ENCODE results near the gene CMA1. TPM values are rescaled to one million over a fixed set of nuclear protein-coding genes. Genes with fewer than 3 reads are reported as not detected.
"Not testable (repeated sequence)": the region's sequence is repeated elsewhere in the genome, so short reads cannot be mapped to it uniquely, and the experiment has no call there.

The CMA1 gene, protein sequence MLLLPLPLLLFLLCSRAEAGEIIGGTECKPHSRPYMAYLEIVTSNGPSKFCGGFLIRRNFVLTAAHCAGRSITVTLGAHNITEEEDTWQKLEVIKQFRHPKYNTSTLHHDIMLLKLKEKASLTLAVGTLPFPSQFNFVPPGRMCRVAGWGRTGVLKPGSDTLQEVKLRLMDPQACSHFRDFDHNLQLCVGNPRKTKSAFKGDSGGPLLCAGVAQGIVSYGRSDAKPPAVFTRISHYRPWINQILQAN
- polyA plus RNA-seq (2013, experiment 1 of 4), result not detected
- polyA plus RNA-seq (2013, experiment 2 of 4), result not detected
- polyA plus RNA-seq (2013, experiment 3 of 4), result not detected
- not detected for polyA plus RNA-seq (2013, experiment 4 of 4)

DNA sequence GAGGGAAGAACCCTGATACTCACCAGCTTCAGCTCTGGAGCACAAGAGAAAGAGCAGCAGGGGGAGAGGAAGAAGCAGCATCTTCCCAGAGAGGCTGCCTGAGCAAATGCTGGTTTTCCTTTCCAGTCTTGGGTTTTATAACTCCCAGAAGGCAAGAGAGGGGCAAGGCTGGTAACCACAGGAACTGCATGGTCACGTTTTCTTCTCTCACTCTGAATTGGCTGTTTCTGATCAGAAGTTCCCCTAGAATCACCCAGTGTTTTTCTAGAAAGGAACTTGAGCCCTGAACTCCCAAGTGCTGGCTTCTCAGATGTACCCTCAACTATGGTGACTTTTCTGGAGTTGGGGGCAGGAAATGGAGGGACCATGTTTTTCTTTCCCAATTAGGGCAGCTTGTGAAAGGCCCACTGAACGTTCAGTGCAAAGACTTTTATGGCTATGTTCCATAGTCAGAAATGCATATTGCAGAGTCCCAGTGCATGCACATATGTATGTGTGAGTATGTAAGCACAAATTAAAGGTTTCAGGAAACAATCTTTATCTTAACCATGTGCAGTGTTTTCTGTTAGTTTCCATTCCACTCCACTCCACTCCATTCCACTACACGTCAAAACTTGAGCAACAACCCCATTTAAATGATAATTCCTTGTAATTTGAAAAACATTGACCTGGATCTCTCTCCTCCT lies at the start of gene CMA1:
Gene CMA1 (minus strand): TSS at position 111 of the 686 bp plus-strand sequence. CDS start 30 bp downstream, at position 81.
- no peaks in the 10 kb centered on the region for H3K36me3 ChIP-seq (ENCODE audit: control insufficient read depth, insufficient read depth, low read length)
- no peaks in the 10 kb centered on the region for H3K4me1 ChIP-seq (ENCODE audit: control insufficient read depth, insufficient read depth, low read length)
- H3K27ac ChIP-seq (ENCODE audit: insufficient read depth, low read depth, low read length, poor library complexity, severe bottlenecking), result no peak within 1 kb of the TSS
- no peaks in the 10 kb centered on the region for H3K9me3 ChIP-seq (ENCODE audit: control insufficient read depth, low read length)
- H3K27me3 ChIP-seq (ENCODE audit: control insufficient read depth, insufficient read depth, low read length, poor library complexity, severe bottlenecking), result no peaks in the 10 kb centered on the region
- WGBS, 2 experiments, result 61 to 68% methylated on average over 3 of the region's 3 CpGs
- no peak within 1 kb of the TSS for H3K4me3 ChIP-seq (ENCODE audit: insufficient read depth, low read depth, low read length)

DNA sequence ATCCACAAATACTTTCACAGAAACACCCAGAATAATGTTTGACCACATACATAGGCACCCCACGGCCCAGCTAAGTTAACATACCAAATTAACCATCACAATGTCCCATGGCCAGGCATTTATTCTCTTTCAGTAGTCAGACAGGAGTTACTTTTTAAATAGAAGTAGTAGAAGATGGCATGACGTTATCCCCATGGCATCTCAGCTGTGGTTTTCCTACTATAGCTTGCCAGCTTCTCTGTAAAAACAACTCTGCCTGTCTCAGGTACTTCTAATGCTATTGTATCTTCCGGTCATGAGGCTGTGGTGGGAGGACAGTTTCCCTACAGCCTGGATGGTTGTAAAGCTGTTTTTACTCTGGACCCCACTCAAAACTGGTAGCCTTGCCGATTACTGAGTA lies 48.7 kb upstream of the CMA1 start:
- Histone ChIP-seq H3K4me3 (ENCODE audit: insufficient read depth, low read depth, low read length) (no peak overlapping the region), H3K4me1 (ENCODE audit: control insufficient read depth, insufficient read depth, low read length) (no peaks in the 10 kb centered on the region), H3K36me3 (ENCODE audit: control insufficient read depth, insufficient read depth, low read length) (no peaks in the 10 kb centered on the region), H3K27me3 (ENCODE audit: control insufficient read depth, insufficient read depth, low read length, poor library complexity, severe bottlenecking) (no peaks in the 10 kb centered on the region), H3K9me3 (ENCODE audit: control insufficient read depth, low read length) (peaks cover 3% of the 10 kb centered on the region), H3K27ac (ENCODE audit: insufficient read depth, low read depth, low read length, poor library complexity, severe bottlenecking) (no peak overlapping the region)
- WGBS, 2 experiments, result 88 to 91% methylated on average over 4 of the region's 4 CpGs

DNA sequence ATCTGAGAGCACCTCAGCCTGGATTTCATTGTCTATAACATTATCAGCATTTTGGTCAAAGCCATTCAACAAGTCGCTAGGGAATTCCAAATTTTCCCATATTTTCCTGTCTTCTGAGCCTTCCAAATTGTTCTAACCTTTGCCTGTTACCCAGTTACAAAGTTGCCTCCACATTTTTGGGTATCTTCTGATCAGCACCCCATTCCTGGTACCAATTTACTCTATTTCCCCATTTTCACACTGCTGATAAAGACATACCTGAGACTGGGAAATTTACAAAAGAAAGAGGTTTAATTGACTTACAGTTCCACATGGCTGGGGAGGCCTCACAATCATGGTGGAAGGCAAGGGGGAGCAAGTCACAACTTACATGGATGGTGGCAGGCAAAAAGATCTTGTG lies 41.0 kb upstream of the CMA1 start:
- not testable (repeated sequence) for H3K27ac ChIP-seq (ENCODE audit: insufficient read depth, low read depth, low read length, poor library complexity, severe bottlenecking); H3K9me3 ChIP-seq (ENCODE audit: control insufficient read depth, low read length); H3K4me3 ChIP-seq (ENCODE audit: insufficient read depth, low read depth, low read length); H3K4me1 ChIP-seq (ENCODE audit: control insufficient read depth, insufficient read depth, low read length); H3K36me3 ChIP-seq (ENCODE audit: control insufficient read depth, insufficient read depth, low read length); H3K27me3 ChIP-seq (ENCODE audit: control insufficient read depth, insufficient read depth, low read length, poor library complexity, severe bottlenecking)
- 86 to 91% methylated on average over 1 of the region's 1 CpG for WGBS, 2 experiments

DNA sequence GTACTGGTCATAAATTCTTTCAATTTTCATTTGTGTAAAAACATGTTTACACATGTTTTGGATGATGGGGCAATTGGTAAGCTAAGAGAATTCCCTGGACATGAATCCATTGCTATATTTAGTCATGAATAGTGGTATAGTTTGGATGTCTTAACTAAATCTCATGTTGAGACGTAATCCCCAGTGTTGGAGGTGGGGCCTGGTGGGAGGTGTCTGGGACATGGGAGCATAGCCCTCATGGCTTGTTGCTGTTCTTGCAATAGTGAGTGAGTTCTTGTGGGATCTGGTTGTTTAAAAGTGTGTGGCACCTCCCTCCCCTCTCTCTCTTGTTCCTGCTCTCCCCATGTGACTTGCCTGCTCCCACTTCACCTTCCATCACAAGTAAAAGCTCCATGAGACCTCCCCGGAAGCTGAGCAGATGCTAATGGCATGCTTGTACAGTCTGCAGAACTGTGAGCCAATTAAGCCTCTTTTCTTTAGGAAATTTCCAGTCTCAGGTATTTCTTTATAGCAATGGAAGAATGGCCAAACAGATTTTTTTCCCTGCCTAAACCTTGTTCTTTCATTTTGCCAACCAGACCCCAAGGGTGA lies 34.4 kb upstream of the CMA1 start:
- WGBS, 2 experiments, result 89 to 92% methylated on average over 2 of the region's 2 CpGs
- H3K4me1 ChIP-seq (ENCODE audit: control insufficient read depth, insufficient read depth, low read length), result no peaks in the 10 kb centered on the region
- H3K9me3 ChIP-seq (ENCODE audit: control insufficient read depth, low read length), result no peaks in the 10 kb centered on the region
- no peak overlapping the region for H3K27ac ChIP-seq (ENCODE audit: insufficient read depth, low read depth, low read length, poor library complexity, severe bottlenecking)
- H3K27me3 ChIP-seq (ENCODE audit: control insufficient read depth, insufficient read depth, low read length, poor library complexity, severe bottlenecking), result no peaks in the 10 kb centered on the region
- H3K36me3 ChIP-seq (ENCODE audit: control insufficient read depth, insufficient read depth, low read length), result no peaks in the 10 kb centered on the region
- H3K4me3 ChIP-seq (ENCODE audit: insufficient read depth, low read depth, low read length), result no peak overlapping the region

DNA sequence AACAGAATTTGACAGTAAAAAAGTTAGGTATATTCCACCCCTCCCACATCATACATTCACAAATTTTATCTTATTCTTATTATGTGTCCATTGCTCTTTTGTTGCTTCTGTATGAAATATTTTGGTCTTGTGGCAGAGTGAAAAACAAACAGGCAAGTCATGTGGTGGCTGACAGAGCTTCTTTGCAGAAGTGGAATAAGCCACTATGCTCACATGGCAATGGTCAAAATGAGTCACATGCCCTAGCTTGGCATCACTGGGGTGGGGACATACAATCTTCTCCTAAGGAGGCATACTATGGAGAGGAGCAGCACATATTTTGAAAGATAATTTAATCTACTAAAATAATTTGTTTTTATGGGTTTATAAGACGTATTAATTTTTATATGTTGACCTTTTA lies 27.7 kb upstream of the CMA1 start:
- 80% methylated on average over 1 of the region's 1 CpG; no CpG with 5 or more reads in 1 of the 2 experiments for WGBS, 2 experiments

DNA sequence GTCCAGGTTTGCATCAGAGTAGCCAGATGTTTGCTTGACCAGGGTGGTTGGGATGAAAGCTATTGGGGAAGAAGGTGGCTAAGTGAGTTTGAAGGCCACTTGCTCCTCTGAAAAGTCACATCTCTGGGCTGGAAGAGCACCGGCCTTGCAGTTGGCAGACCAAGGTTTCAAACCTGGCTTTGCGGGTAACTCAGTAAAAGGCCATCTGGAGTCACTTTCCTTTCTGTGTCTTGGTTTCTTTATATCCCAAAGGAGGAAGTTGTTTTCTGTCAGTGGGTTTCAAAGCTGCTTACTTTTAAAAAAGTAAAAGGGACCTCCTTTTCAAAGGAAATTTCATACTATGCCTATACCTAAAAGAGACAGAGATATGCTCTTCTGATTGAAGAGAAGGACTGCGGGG lies 26.2 kb upstream of the CMA1 start:
- Histone ChIP-seq H3K27me3 (ENCODE audit: control insufficient read depth, insufficient read depth, low read length, poor library complexity, severe bottlenecking) (no peaks in the 10 kb centered on the region), H3K9me3 (ENCODE audit: control insufficient read depth, low read length) (no peaks in the 10 kb centered on the region), H3K36me3 (ENCODE audit: control insufficient read depth, insufficient read depth, low read length) (no peaks in the 10 kb centered on the region), H3K4me3 (ENCODE audit: insufficient read depth, low read depth, low read length) (no peak overlapping the region), H3K27ac (ENCODE audit: insufficient read depth, low read depth, low read length, poor library complexity, severe bottlenecking) (no peak overlapping the region), H3K4me1 (ENCODE audit: control insufficient read depth, insufficient read depth, low read length) (no peaks in the 10 kb centered on the region)
- WGBS, 2 experiments, result 92 to 95% methylated on average over 3 of the region's 3 CpGs

More for the DNA sequence above, 27.7 kb upstream of the CMA1 start:
- H3K9me3 ChIP-seq (ENCODE audit: control insufficient read depth, low read length), result no peaks in the 10 kb centered on the region
- no peaks in the 10 kb centered on the region for H3K27me3 ChIP-seq (ENCODE audit: control insufficient read depth, insufficient read depth, low read length, poor library complexity, severe bottlenecking)
- no peaks in the 10 kb centered on the region for H3K4me1 ChIP-seq (ENCODE audit: control insufficient read depth, insufficient read depth, low read length)
- H3K36me3 ChIP-seq (ENCODE audit: control insufficient read depth, insufficient read depth, low read length), result no peaks in the 10 kb centered on the region
- no peak overlapping the region for H3K4me3 ChIP-seq (ENCODE audit: insufficient read depth, low read depth, low read length)
- no peak overlapping the region for H3K27ac ChIP-seq (ENCODE audit: insufficient read depth, low read depth, low read length, poor library complexity, severe bottlenecking)

DNA sequence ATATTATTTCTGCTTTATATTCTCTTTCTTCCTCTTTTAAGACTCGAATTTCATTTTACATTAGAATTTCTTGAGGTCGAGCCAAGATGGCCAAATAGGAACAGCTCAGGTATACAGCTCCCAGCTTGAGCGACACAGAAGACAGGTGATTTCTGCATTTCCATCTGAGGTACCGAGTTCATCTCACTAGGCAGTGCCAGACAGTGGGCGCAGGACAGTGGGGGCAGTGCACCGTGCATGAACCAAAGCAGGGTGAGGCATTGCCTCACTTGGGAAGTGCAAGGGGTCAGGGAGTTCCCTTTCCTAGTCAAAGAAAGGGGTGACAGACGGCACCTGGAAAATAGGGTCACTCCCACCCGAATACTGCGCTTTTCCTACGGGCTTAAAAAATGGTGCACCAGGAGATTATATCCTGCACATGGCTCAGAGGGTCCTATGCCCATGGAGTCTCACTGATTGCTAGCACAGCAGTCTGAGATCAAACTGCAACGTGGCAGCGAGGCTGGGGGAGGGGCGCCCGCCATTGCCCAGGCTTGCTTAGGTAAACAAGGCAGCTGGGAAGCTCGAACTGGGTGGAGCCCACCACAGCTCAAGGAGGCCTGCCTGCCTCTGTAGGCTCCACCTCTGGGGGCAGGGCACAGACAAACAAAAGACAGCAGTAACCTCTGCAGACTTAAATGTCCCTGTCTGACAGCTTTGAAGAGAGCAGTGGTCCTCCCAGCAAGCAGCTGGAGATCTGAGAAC lies 18.0 kb upstream of the CMA1 start:
- not testable (repeated sequence) for H3K27me3 ChIP-seq (ENCODE audit: control insufficient read depth, insufficient read depth, low read length, poor library complexity, severe bottlenecking); H3K27ac ChIP-seq (ENCODE audit: insufficient read depth, low read depth, low read length, poor library complexity, severe bottlenecking); H3K36me3 ChIP-seq (ENCODE audit: control insufficient read depth, insufficient read depth, low read length); H3K4me3 ChIP-seq (ENCODE audit: insufficient read depth, low read depth, low read length); H3K9me3 ChIP-seq (ENCODE audit: control insufficient read depth, low read length); H3K4me1 ChIP-seq (ENCODE audit: control insufficient read depth, insufficient read depth, low read length)
- WGBS, 2 experiments, result 68 to 75% methylated on average over 12 to 14 of the region's 15 CpGs

DNA sequence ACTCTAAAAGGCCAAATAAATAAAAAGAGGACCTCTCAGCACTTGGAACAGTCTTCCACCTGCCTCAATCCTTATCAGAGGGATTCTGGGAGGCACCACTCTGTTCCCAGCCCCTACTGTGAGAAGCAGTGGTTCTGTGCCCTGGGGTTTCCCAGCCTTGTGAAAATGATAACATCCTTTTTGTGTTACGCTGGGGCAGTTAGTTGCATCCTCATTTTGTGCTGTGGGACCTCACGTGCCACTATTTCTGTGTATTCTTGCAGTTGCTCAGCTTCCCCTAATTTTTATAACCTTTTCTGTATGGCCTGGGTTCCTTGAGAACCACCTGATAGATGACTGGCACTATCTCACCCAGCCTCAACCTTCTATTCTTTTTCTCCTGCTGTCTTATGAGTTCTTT lies 10.8 kb upstream of the CMA1 start:
- Histone ChIP-seq H3K27me3 (ENCODE audit: control insufficient read depth, insufficient read depth, low read length, poor library complexity, severe bottlenecking) (no peaks in the 10 kb centered on the region), H3K9me3 (ENCODE audit: control insufficient read depth, low read length) (no peaks in the 10 kb centered on the region), H3K4me3 (ENCODE audit: insufficient read depth, low read depth, low read length) (no peak overlapping the region), H3K27ac (ENCODE audit: insufficient read depth, low read depth, low read length, poor library complexity, severe bottlenecking) (no peak overlapping the region), H3K4me1 (ENCODE audit: control insufficient read depth, insufficient read depth, low read length) (no peaks in the 10 kb centered on the region), H3K36me3 (ENCODE audit: control insufficient read depth, insufficient read depth, low read length) (no peaks in the 10 kb centered on the region)
- 75 to 82% methylated on average over 2 of the region's 2 CpGs for WGBS, 2 experiments

DNA sequence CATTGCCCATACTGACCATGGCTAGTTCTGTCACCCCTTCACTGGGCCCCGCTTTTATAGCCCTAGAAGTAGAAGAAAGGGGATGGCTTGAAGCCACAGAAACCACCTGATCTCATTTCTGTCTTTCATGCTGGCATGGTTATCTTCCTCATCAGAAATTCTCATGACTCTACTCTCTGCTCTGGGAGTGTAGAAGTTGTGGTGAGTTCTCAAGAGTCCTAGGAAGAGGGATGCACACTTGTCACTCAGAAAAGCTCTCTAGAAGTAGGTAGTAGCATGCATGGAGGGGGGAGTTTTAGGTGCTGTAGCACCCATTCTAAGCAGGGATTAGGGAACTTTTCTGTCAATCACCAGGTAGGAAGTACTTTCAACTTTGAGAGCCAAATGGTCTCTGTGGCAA lies 6.1 kb upstream of the CMA1 start:
- Histone ChIP-seq H3K9me3 (ENCODE audit: control insufficient read depth, low read length) (no peaks in the 10 kb centered on the region), H3K27me3 (ENCODE audit: control insufficient read depth, insufficient read depth, low read length, poor library complexity, severe bottlenecking) (no peaks in the 10 kb centered on the region), H3K27ac (ENCODE audit: insufficient read depth, low read depth, low read length, poor library complexity, severe bottlenecking) (no peak overlapping the region), H3K4me1 (ENCODE audit: control insufficient read depth, insufficient read depth, low read length) (no peaks in the 10 kb centered on the region), H3K4me3 (ENCODE audit: insufficient read depth, low read depth, low read length) (no peak overlapping the region), H3K36me3 (ENCODE audit: control insufficient read depth, insufficient read depth, low read length) (no peaks in the 10 kb centered on the region)
- 90 to 93% methylated on average over 1 of the region's 1 CpG for WGBS, 2 experiments

DNA sequence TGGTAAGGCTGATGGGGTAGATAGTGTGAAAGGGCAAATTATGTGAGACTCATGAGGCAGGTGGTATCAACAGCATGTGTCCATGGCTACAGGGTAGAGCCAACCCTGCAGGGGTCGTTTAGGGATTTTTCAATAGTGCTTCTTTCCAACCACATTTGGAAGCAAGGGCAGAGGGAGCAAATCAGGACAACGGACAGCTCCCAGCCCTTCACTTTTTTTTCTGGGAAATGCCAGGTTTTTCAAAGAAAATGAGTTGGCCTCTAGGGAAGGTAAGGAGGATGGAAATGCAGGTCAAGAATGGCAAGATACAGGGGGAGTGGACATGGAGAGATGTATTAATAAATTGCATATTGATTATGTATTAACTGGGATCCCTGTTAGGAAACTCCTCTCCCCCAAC lies 4.9 kb upstream of the CMA1 start:
- WGBS, 2 experiments, result 13 to 17% methylated on average over 2 of the region's 2 CpGs
- Histone ChIP-seq H3K4me3 (ENCODE audit: insufficient read depth, low read depth, low read length) (no peak overlapping the region), H3K27ac (ENCODE audit: insufficient read depth, low read depth, low read length, poor library complexity, severe bottlenecking) (no peak overlapping the region)

More for the DNA sequence above, 4.9 kb upstream of the CMA1 start:
- Histone ChIP-seq H3K4me1 (ENCODE audit: control insufficient read depth, insufficient read depth, low read length) (no peaks in the 10 kb centered on the region), H3K36me3 (ENCODE audit: control insufficient read depth, insufficient read depth, low read length) (no peaks in the 10 kb centered on the region), H3K27me3 (ENCODE audit: control insufficient read depth, insufficient read depth, low read length, poor library complexity, severe bottlenecking) (no peaks in the 10 kb centered on the region), H3K9me3 (ENCODE audit: control insufficient read depth, low read length) (no peaks in the 10 kb centered on the region)

Measured in ectodermal cell (in vitro differentiated cells).